Prostate gland (tissue), 2 donors: ENCODE measurements around the gene SF3A1.

ENCODE experiments used
- CTCF ChIP-seq, 4 experiments: fragments of 200-600 bp in 2 of 4; fragments of 450-650 bp in 2 of 4; sonication (generic) in 2 of 4; IDR thresholded peaks; 1 replicate in 3 of 4; 2 replicates in 1 of 4; pipeline ENCODE4 v1.5.1; 2016 to 2019; ENCODE audit warnings: antibody characterized with exemption in 4 of 4, mild to moderate bottlenecking in 2 of 4, moderate library complexity in 2 of 4
- POLR2A ChIP-seq: fragments of 450-650 bp; IDR thresholded peaks from one replicate; pipeline ENCODE4 v1.6.1; 2016; ENCODE audit warnings: antibody characterized with exemption, mild to moderate bottlenecking

GRCh38 chr22:30307041-30307574, 49.6 kb downstream of the SF3A1 start:
- TF ChIP-seq CTCF (IDR thresholded peaks at IDR 0.05) = no peak
- no peak for TF ChIP-seq POLR2A
